Activated T-helper 1 cell treated with anti-CD3 and anti-CD28 coated beads, Interleukin-12 subunit alpha, Interleukin-12 subunit beta, Interleukin-2, Interleukin-4 antibody, amounts not matched to agents 30 ng/mL and 10 ng/mL and 1 ng/mL, durations not matched to agents 14 hours and 24 hours and 36 hours (primary cell): ENCODE results near the gene SLC6A6. TPM values are rescaled to one million over a fixed set of nuclear protein-coding genes. Genes with fewer than 3 reads are reported as not detected.

Experiments
- DNase-seq: peaks from one replicate; pipeline ENCODE4 v3.0.0; 2021; ENCODE audit warnings: low spot score
- H3K27ac Mint-ChIP-seq: one replicate; pipeline ENCODE4 v1.8.0; 2021; ENCODE audit warnings: mild to moderate bottlenecking, mixed read lengths
- H3K27me3 Mint-ChIP-seq: one replicate; pipeline ENCODE4 v1.8.0; 2022; ENCODE audit warnings: mild to moderate bottlenecking, moderate library complexity, mixed read lengths; ENCODE audit not compliant: insufficient read depth
- H3K36me3 Mint-ChIP-seq: one replicate; pipeline ENCODE4 v1.8.0; 2021; ENCODE audit warnings: low read depth, mixed read lengths
- H3K4me1 Mint-ChIP-seq: one replicate; pipeline ENCODE4 v1.8.0; 2021; ENCODE audit warnings: low read depth, mixed read lengths
- H3K4me3 Mint-ChIP-seq: one replicate; pipeline ENCODE4 v1.8.0; 2021; ENCODE audit warnings: mild to moderate bottlenecking, moderate library complexity, mixed read lengths
- H3K9me3 Mint-ChIP-seq: one replicate; pipeline ENCODE4 v1.8.0; 2021; ENCODE audit warnings: mixed read lengths
- intact Hi-C: fragments of 100-400 bp; cut with micrococcal nuclease; formaldehyde crosslinking; loops from one replicate; pipeline ENCODE4 v1.15.1; 2024
- total RNA-seq: library from RNA; stranded (reverse); gene quantifications from 2 replicates; pipeline ENCODE4 v1.2.3, GENCODE V29; 2022

SLC6A6 gene
- total RNA-seq, 1 donor from 2014 or later = 45.4 TPM

GRCh38 chr3:14537590-14538450, 135.4 kb downstream of the SLC6A6 start:
- H3K27me3 Mint-ChIP-seq = no peaks in the 10 kb centered on the region
- DNase-seq = no peak
- no peak overlapping the region for H3K4me3 Mint-ChIP-seq
- no peak overlapping the region for H3K27ac Mint-ChIP-seq
- intact Hi-C loops = no loop called here
- H3K9me3 Mint-ChIP-seq = no peaks in the 10 kb centered on the region
- H3K4me1 Mint-ChIP-seq = no peaks in the 10 kb centered on the region
- no peaks in the 10 kb centered on the region for H3K36me3 Mint-ChIP-seq

DNA sequence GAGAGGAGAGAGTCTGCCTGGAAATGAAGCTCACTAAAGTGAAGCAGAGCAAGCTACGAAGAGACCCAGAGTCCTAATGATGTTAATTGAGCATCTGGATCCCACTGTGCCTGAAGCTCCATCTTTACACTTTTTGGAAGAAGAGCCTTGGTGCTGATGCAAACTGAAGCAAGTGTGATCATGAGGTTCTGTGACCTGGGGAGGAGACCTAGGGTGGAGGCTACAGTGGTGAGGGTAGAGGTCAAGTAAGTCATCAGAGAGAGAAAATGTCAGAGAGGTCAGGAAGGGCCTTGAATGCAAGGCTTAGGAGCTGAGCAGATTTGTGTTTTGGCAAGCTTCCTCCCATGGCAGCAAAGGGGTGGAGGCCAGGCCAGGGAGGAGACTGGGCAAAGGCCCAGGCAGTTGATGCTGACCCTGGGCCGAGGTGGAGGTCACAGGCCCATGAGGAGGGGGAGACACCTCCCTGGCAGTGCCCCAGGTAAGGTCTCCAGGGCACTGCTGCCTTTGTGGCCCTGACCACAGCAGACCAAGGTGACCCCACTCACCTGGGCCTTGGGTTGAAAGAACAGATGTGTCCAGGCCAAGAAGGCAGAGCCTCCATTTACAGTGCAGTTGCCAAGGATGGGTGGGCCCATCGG, 136.2 kb downstream of the SLC6A6 start:
- no peak overlapping the region for H3K4me3 Mint-ChIP-seq
- H3K27ac Mint-ChIP-seq = no peak overlapping the region
- no peaks in the 10 kb centered on the region for H3K27me3 Mint-ChIP-seq
- intact Hi-C loops = no loop called here
- H3K4me1 Mint-ChIP-seq = no peaks in the 10 kb centered on the region
- H3K9me3 Mint-ChIP-seq = no peaks in the 10 kb centered on the region
- no peaks in the 10 kb centered on the region for H3K36me3 Mint-ChIP-seq
- no peak for DNase-seq

Other genes starting within 250 kb of the SLC6A6 start
- 34.1 and 35.9 TPM in 2 replicates for gene XPC, start 224.0 kb upstream of the SLC6A6 start, total RNA-seq
- gene LSM3, start 223.8 kb upstream of the SLC6A6 start, total RNA-seq = 15.6 and 15.8 TPM in 2 replicates
- gene GRIP2, start 137.7 kb downstream of the SLC6A6 start, total RNA-seq = not detected in 2 replicates
- gene CCDC174, start 249.2 kb downstream of the SLC6A6 start, total RNA-seq = 16.6 and 21.7 TPM in 2 replicates